HL-60 (cell line): Measurements from ENCODE around the gene SOX6.

Experiments used
- DNase-seq, 2 experiments: peaks; one replicate each; pipeline ENCODE4 v3.0.0-alpha.2; 2010 to 2020; ENCODE audit warnings: low read depth in 1 of 2, low spot score in 1 of 2
- H3K27ac ChIP-seq: fragments of 250-450 bp; sonication (Bioruptor Pico); replicated peaks from 2 replicates; pipeline ENCODE4 v1.5.1; 2020; ENCODE audit warnings: mild to moderate bottlenecking, moderate library complexity
- H3K27me3 ChIP-seq: fragments of 250-450 bp; sonication (Bioruptor Pico); 2 replicates; pipeline ENCODE4 v1.5.1; 2021; ENCODE audit warnings: mild to moderate bottlenecking, moderate library complexity; ENCODE audit not compliant: insufficient read depth, poor library complexity, severe bottlenecking
- H3K4me3 ChIP-seq: replicated peaks from 2 replicates; pipeline ENCODE4 v1.5.1; 2011; ENCODE audit warnings: mild to moderate bottlenecking, control low read depth, low read length; ENCODE audit not compliant: insufficient read depth
- GABPA ChIP-seq: IDR thresholded peaks from 2 replicates; pipeline ENCODE4 v1.6.1; 2012; ENCODE audit warnings: low read depth
- POLR2AphosphoS5 ChIP-seq: IDR thresholded peaks from 2 replicates; pipeline ENCODE4 v1.6.1; 2012; ENCODE audit warnings: low read depth
- REST ChIP-seq: IDR thresholded peaks from 2 replicates; pipeline ENCODE4 v1.6.1; 2012; ENCODE audit warnings: low read depth; ENCODE audit not compliant: insufficient replicate concordance
- SPI1 ChIP-seq: IDR thresholded peaks from 2 replicates; pipeline ENCODE4 v1.6.1; 2012; ENCODE audit warnings: low read depth, mild to moderate bottlenecking, borderline replicate concordance
- TF ChIP-seq, protein P1 (sequence below): IDR thresholded peaks from one replicate; pipeline ENCODE4 v1.5.1; 2011; ENCODE audit warnings: low read length, control low read depth, inconsistent platforms; ENCODE audit not compliant: insufficient read depth

The SOX6 gene

GRCh38 chr11:16357775-16358174, 1.4 kb upstream of the SOX6 start:
- DNase-seq: no peak
- TF ChIP-seq GABPA: no peak
- TF ChIP-seq REST: no peak
- TF ChIP-seq, protein P1, sequence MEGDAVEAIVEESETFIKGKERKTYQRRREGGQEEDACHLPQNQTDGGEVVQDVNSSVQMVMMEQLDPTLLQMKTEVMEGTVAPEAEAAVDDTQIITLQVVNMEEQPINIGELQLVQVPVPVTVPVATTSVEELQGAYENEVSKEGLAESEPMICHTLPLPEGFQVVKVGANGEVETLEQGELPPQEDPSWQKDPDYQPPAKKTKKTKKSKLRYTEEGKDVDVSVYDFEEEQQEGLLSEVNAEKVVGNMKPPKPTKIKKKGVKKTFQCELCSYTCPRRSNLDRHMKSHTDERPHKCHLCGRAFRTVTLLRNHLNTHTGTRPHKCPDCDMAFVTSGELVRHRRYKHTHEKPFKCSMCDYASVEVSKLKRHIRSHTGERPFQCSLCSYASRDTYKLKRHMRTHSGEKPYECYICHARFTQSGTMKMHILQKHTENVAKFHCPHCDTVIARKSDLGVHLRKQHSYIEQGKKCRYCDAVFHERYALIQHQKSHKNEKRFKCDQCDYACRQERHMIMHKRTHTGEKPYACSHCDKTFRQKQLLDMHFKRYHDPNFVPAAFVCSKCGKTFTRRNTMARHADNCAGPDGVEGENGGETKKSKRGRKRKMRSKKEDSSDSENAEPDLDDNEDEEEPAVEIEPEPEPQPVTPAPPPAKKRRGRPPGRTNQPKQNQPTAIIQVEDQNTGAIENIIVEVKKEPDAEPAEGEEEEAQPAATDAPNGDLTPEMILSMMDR: no peak
- TF ChIP-seq POLR2AphosphoS5: no peak
- no peak for TF ChIP-seq SPI1
- Histone ChIP-seq H3K27me3 (no peaks in the 10 kb centered on the region), H3K27ac (no peak overlapping the region), H3K4me3 (no peak overlapping the region)

DNA sequence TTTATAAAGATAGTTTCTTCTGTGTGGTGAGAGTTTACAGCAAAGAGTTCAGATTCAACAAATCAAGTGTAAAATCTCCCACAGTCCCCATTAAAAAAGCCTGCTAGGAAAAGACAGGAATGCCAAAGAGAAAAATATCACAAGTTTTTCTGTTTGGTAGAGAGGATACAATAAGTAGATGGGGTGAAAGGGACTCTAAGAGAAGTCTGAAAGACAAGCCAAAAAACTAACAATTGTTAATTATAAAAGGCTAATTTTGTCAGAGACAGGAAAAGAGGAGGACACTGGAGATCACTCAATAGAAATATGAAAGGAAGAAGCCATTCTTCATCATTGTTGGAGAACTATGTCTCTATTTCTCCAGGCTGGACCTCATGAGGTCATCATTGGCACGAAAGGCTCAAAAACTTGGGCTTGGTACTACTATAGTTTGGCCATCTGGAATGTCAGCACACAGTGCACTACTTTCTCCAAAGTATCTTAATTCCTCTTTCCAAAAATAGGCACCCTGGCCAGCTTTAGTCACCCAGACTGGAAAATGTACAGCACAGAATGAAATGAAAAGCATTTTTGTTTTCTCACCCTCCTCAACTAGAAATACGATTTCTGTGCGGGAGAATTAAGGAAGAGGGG, 531 bp upstream of the SOX6 start:
- Histone ChIP-seq H3K27ac (no peak overlapping the region), H3K4me3 (no peak overlapping the region), H3K27me3 (peaks cover 2% of the 10 kb centered on the region)
- TF ChIP-seq GABPA (no peak), REST (no peak), POLR2AphosphoS5 (no peak), SPI1 (no peak)
- TF ChIP-seq, protein P1: no peak
- no peak for DNase-seq

- DNase-seq: no peak
- Histone ChIP-seq H3K4me3 (no peak overlapping the region), H3K27me3 (peaks cover 2% of the 10 kb centered on the region), H3K27ac (no peak overlapping the region)
- TF ChIP-seq POLR2AphosphoS5 (no peak), SPI1 (no peak), GABPA (no peak), REST (no peak)
- TF ChIP-seq, protein P1: no peak
These were observed 3.6 kb downstream of the SOX6 start for GRCh38 chr11:16352707-16353106.
